Testis (tissue), 3 donors: Measurements from ENCODE around the gene QDPR. TPM values are rescaled to one million over a fixed set of nuclear protein-coding genes. Genes with fewer than 3 reads are reported as not detected.

Experiments
- DNase-seq: peaks from one replicate; pipeline ENCODE4 v3.0.0-alpha.2; 2019
- H3K27ac ChIP-seq, 2 donors: fragments of 200-600 bp; sonication (generic); one replicate each; pipeline ENCODE4 v1.5.1; 2019
- H3K27me3 ChIP-seq: fragments of 200-600 bp; sonication (generic); one replicate; pipeline ENCODE4 v1.5.1; 2019
- H3K36me3 ChIP-seq: fragments of 200-600 bp; sonication (generic); one replicate; pipeline ENCODE4 v1.5.1; 2017; ENCODE audit warnings: low read depth; ENCODE audit errors: missing control alignments
- H3K4me1 ChIP-seq: fragments of 200-600 bp; sonication (generic); one replicate; pipeline ENCODE4 v1.5.1; 2019
- H3K4me3 ChIP-seq, 2 donors: fragments of 200-600 bp; sonication (generic); one replicate each; pipeline ENCODE4 v1.5.1; 2017 to 2019
- H3K9me3 ChIP-seq: fragments of 200-600 bp; sonication (generic); one replicate; pipeline ENCODE4 v1.5.1; 2017
- POLR2A ChIP-seq: fragments of 450-650 bp; IDR thresholded peaks from one replicate; pipeline ENCODE4 v1.6.1; 2017; ENCODE audit warnings: antibody characterized with exemption, mild to moderate bottlenecking, moderate library complexity
- WGBS, 2 donors: methylation state at CpG; one replicate each; pipeline ENCODE4 v1.1.5; 2018; 5-methylcytosine and 5-hydroxymethylcytosine counted together
- intact Hi-C: fragments of 100-400 bp; cut with DNase I; formaldehyde crosslinking; loops from one replicate; pipeline ENCODE4 v1.15.1; 2023; ENCODE audit warnings: low total_unique reads
- polyA plus RNA-seq: library from polyadenylated mRNA; stranded (reverse); fragments of 350-450 nt; fragmentation: Illumina TruSeq; extraction: RNeasy Lipid Tissue Mini Kit (QIAGEN cat#74804); gene quantifications from one replicate; pipeline ENCODE4 v1.2.3, GENCODE V29; 2014; ENCODE audit warnings: low read depth, low replicate concordance; ENCODE audit not compliant: insufficient read depth
- total RNA-seq, 2 donors: library from RNA; depleted of rRNA; stranded (reverse); fragments of >200 nt; gene quantifications; one replicate each; pipeline ENCODE4 v1.2.3, GENCODE V29; 2016
- TF ChIP-seq, protein P1 (sequence below), 3 experiments: fragments of 450-650 bp in 2 of 3; fragments of 200-600 bp in 1 of 3; sonication (generic) in 1 of 3; IDR thresholded peaks; one replicate each; pipeline ENCODE4 v1.5.1; 2016 to 2019; ENCODE audit warnings: antibody characterized with exemption in 3 of 3, mild to moderate bottlenecking in 2 of 3, moderate library complexity in 1 of 3

The QDPR gene
- total and polyA plus RNA-seq, 3 donors from 2014 or later: 15.9 to 31.7 (median 20.7) TPM

- Histone ChIP-seq H3K27ac (no peak overlapping the region), H3K27me3 (no peaks in the 10 kb centered on the region), H3K4me3 (no peak overlapping the region), H3K36me3 (no peaks in the 10 kb centered on the region), H3K4me1 (no peaks in the 10 kb centered on the region), H3K9me3 (no peaks in the 10 kb centered on the region)
- intact Hi-C loops: no loop called here
- DNase-seq: no peak
- TF ChIP-seq POLR2A: no peak
- TF ChIP-seq, protein P1, sequence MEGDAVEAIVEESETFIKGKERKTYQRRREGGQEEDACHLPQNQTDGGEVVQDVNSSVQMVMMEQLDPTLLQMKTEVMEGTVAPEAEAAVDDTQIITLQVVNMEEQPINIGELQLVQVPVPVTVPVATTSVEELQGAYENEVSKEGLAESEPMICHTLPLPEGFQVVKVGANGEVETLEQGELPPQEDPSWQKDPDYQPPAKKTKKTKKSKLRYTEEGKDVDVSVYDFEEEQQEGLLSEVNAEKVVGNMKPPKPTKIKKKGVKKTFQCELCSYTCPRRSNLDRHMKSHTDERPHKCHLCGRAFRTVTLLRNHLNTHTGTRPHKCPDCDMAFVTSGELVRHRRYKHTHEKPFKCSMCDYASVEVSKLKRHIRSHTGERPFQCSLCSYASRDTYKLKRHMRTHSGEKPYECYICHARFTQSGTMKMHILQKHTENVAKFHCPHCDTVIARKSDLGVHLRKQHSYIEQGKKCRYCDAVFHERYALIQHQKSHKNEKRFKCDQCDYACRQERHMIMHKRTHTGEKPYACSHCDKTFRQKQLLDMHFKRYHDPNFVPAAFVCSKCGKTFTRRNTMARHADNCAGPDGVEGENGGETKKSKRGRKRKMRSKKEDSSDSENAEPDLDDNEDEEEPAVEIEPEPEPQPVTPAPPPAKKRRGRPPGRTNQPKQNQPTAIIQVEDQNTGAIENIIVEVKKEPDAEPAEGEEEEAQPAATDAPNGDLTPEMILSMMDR (IDR thresholded peaks at IDR 0.05): no peak
- WGBS, 2 donors: 69 to 74% methylated on average over 3 of the region's 3 CpGs
These were observed 20.7 kb downstream of the QDPR start for GRCh38 chr4:17491196-17491595.

- Histone ChIP-seq H3K4me1 (no peaks in the 10 kb centered on the region), H3K9me3 (no peaks in the 10 kb centered on the region), H3K4me3 (no peak overlapping the region), H3K27ac (no peak overlapping the region), H3K27me3 (no peaks in the 10 kb centered on the region), H3K36me3 (no peaks in the 10 kb centered on the region)
- TF ChIP-seq, protein P1 (IDR thresholded peaks at IDR 0.05): no peak
- TF ChIP-seq POLR2A: no peak
- 89 to 94% methylated on average over 5 to 6 of the region's 6 CpGs for WGBS, 2 donors
- DNase-seq: no peak
- intact Hi-C loops: no loop called here
These were observed 21.3 kb downstream of the QDPR start for GRCh38 chr4:17490575-17491059.

DNA sequence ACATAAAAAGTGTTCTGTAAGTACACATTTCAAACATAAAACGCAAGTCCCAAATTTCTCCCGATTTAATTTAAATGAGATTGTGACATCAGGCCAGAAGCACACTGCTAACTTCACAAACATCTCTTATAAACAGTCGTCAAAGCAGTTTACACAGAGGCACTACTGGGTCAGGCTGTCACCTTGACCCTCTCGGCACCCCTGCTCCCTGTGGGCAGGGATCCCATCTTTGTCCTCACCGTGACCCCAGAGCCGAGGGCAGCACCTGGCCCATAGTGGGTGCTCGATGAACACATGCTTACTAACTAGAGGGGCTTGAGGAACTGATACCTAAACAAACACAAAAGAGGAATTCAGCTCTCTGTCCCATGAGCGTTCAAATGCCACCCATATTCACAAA lies 22.2 kb downstream of the QDPR start:
- no peaks in the 10 kb centered on the region for H3K4me1 ChIP-seq
- H3K9me3 ChIP-seq: no peaks in the 10 kb centered on the region
- intact Hi-C loops: no loop called here
- no peaks in the 10 kb centered on the region for H3K36me3 ChIP-seq
- WGBS, 2 donors: 68 to 76% methylated on average over 8 of the region's 8 CpGs
- no peaks in the 10 kb centered on the region for H3K27me3 ChIP-seq
- no peak overlapping the region for H3K27ac ChIP-seq
- DNase-seq: no peak
- no peak overlapping the region for H3K4me3 ChIP-seq
- no peak for TF ChIP-seq POLR2A
- TF ChIP-seq, protein P1 (IDR thresholded peaks at IDR 0.05): no peak

GRCh38 chr4:17489123-17489522 lies 22.8 kb downstream of the QDPR start:
- TF ChIP-seq, protein P1 (IDR thresholded peaks at IDR 0.05): no peak
- TF ChIP-seq POLR2A: no peak
- 81 to 90% methylated on average over 5 of the region's 5 CpGs for WGBS, 2 donors
- no peaks in the 10 kb centered on the region for H3K27me3 ChIP-seq
- H3K27ac ChIP-seq: no peak overlapping the region
- no peak for DNase-seq
- H3K4me1 ChIP-seq: no peaks in the 10 kb centered on the region
- H3K4me3 ChIP-seq: no peak overlapping the region
- H3K36me3 ChIP-seq: no peaks in the 10 kb centered on the region
- H3K9me3 ChIP-seq: no peaks in the 10 kb centered on the region
- intact Hi-C loops: no loop called here

DNA sequence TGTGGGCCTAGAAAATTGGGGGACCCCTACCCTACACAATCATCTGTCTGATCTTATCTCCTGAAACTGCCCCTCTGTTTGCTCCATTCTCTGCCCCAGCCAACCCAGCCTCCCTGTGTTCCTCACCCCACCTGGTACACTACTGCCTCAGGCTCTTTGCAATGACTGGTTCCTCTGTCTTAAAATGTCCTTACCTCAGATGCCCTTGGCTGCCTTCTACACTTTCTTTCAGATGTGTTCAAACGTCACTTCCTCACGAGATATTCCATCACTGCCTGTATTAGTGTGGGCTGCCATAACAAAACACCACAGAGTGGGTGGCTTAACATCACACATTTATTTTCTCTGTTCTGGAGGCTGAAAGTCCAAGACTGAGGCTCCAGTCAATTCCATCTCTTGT lies 29.2 kb downstream of the QDPR start:
- Histone ChIP-seq H3K4me3 (no peak overlapping the region), H3K27ac (no peak overlapping the region), H3K4me1 (no peaks in the 10 kb centered on the region), H3K9me3 (no peaks in the 10 kb centered on the region), H3K36me3 (no peaks in the 10 kb centered on the region), H3K27me3 (no peaks in the 10 kb centered on the region)
- intact Hi-C loops: no loop called here
- no peak for DNase-seq
- 90% methylated on average over 2 of the region's 2 CpGs for WGBS, 2 donors
- TF ChIP-seq, protein P1 (IDR thresholded peaks at IDR 0.05): no peak
- no peak for TF ChIP-seq POLR2A
